ENCODE results near the gene MKX.

The MKX gene

GRCh38 chr10:27655296-27655695 is 90.3 kb downstream of the MKX start:
- no peak for TF ChIP-seq CTCF (IDR thresholded peaks at IDR 0.05; ENCODE audit: borderline replicate concordance, control extremely low read depth, extremely low read depth, insufficient read depth, missing control alignments)
- DNase-seq (ENCODE audit: low spot score), result no peak
- in situ Hi-C loops (cut with MboI; ENCODE audit: low sequenced_read_pairs, unreplicated experiment), result loop anchor here (25.0 kb wide), 1 partner anchor 218 kb away; no protein-coding TSS in a partner anchor

- TF ChIP-seq CTCF (IDR thresholded peaks at IDR 0.05; ENCODE audit: borderline replicate concordance, control extremely low read depth, extremely low read depth, insufficient read depth, missing control alignments), result no peak
- in situ Hi-C loops (cut with MboI; ENCODE audit: low sequenced_read_pairs, unreplicated experiment), result loop anchor here (25.0 kb wide), 1 partner anchor 217 kb away; no protein-coding TSS in a partner anchor
- DNase-seq (ENCODE audit: low spot score), result no peak
These were observed 91.3 kb downstream of the MKX start for GRCh38 chr10:27654284-27654683.

- no peak for TF ChIP-seq CTCF (IDR thresholded peaks at IDR 0.05; ENCODE audit: borderline replicate concordance, control extremely low read depth, extremely low read depth, insufficient read depth, missing control alignments)
These were observed 98.9 kb downstream of the MKX start for GRCh38 chr10:27646604-27647175.

GRCh38 chr10:27646194-27646593 is 99.4 kb downstream of the MKX start:
- TF ChIP-seq CTCF (IDR thresholded peaks at IDR 0.05; ENCODE audit: borderline replicate concordance, control extremely low read depth, extremely low read depth, insufficient read depth, missing control alignments), result no peak
- in situ Hi-C loops (cut with MboI; ENCODE audit: low sequenced_read_pairs, unreplicated experiment), result no loop called here
- no peak for DNase-seq (ENCODE audit: low spot score)

More at GRCh38 chr10:27646604-27647175, 98.9 kb downstream of the MKX start:
- DNase-seq (ENCODE audit: low spot score), result no peak
- in situ Hi-C loops (cut with MboI; ENCODE audit: low sequenced_read_pairs, unreplicated experiment), result no loop called here

- DNase-seq (ENCODE audit: low spot score), result no peak
- TF ChIP-seq CTCF (IDR thresholded peaks at IDR 0.05; ENCODE audit: borderline replicate concordance, control extremely low read depth, extremely low read depth, insufficient read depth, missing control alignments), result no peak
- in situ Hi-C loops (cut with MboI; ENCODE audit: low sequenced_read_pairs, unreplicated experiment), result no loop called here
These were observed 101.2 kb downstream of the MKX start for GRCh38 chr10:27644307-27644939.

GRCh38 chr10:27643301-27643700 is 102.3 kb downstream of the MKX start:
- in situ Hi-C loops (cut with MboI; ENCODE audit: low sequenced_read_pairs, unreplicated experiment), result no loop called here
- no peak for TF ChIP-seq CTCF (IDR thresholded peaks at IDR 0.05; ENCODE audit: borderline replicate concordance, control extremely low read depth, extremely low read depth, insufficient read depth, missing control alignments)
- no peak for DNase-seq (ENCODE audit: low spot score)

Measured in GM13976 (cell line).